K562 (cell line): ENCODE measurements around the gene IFI30. TPM values are rescaled to one million over a fixed set of nuclear protein-coding genes. Genes with fewer than 3 reads are reported as not detected.

Source experiments
- CAMTA2 ChIP-seq: fragments of 250-450 bp; sonication (Bioruptor Pico); conservative IDR thresholded peaks from 2 replicates; pipeline ENCODE4 v1.5.1; 2022
- CBX2 ChIP-seq: fragments of 200-600 bp; sonication (generic); IDR thresholded peaks from one replicate; pipeline ENCODE4 v1.6.1; 2012; ENCODE audit warnings: mild to moderate bottlenecking, low read length, inconsistent platforms; ENCODE audit not compliant: insufficient read depth, poor library complexity, severe bottlenecking
- CHCHD3 ChIP-seq: fragments of 250-450 bp; sonication (Bioruptor Pico); IDR thresholded peaks from 2 replicates; pipeline ENCODE4 v2.1.2; 2022; ENCODE audit warnings: mild to moderate bottlenecking
- E4F1 ChIP-seq: fragments of 250-450 bp; sonication (Bioruptor Pico); IDR thresholded peaks from 2 replicates; pipeline ENCODE4 v1.5.0; 2021; ENCODE audit warnings: mild to moderate bottlenecking, borderline replicate concordance
- ELK3 ChIP-seq: fragments of 450-650 bp; formaldehyde crosslinking; IDR thresholded peaks from 2 replicates; pipeline ENCODE4 v1.4.0; 2020; ENCODE audit warnings: mild to moderate bottlenecking
- FOS ChIP-seq: IDR thresholded peaks from 3 replicates; pipeline ENCODE4 v1.6.1; 2011; ENCODE audit not compliant: insufficient read length; ENCODE audit errors: extremely low read depth
- FOXM1 ChIP-seq, 2 experiments: fragments of 450-650 bp in 1 of 2; sonication (generic) in 1 of 2; formaldehyde crosslinking in 1 of 2; IDR thresholded peaks; 2 replicates each; pipeline versions ENCODE4 v1.6.1 to v1.9.0; 2017 to 2022; ENCODE audit warnings: low read depth in 2 of 2, mild to moderate bottlenecking in 2 of 2, missing genetic modification reagents in 1 of 2, moderate library complexity in 1 of 2
- NONO ChIP-seq, 2 experiments: fragments of 200-400 bp in 1 of 2; fragments of 450-650 bp in 1 of 2; formaldehyde crosslinking in 1 of 2; IDR thresholded peaks; 2 replicates each; pipeline ENCODE4 v1.6.1; 2017; ENCODE audit warnings: low read depth in 2 of 2, mild to moderate bottlenecking in 2 of 2, moderate library complexity in 2 of 2, low read length in 1 of 2
- NR0B1 ChIP-seq: fragments of 450-650 bp; IDR thresholded peaks from one replicate; pipeline ENCODE4 v1.6.1; 2018; ENCODE audit warnings: mild to moderate bottlenecking, moderate library complexity; ENCODE audit not compliant: partially characterized antibody
- OTX1 ChIP-seq: fragments of 450-650 bp; formaldehyde crosslinking; IDR thresholded peaks from 2 replicates; pipeline ENCODE4 v1.4.0; 2022; ENCODE audit warnings: mild to moderate bottlenecking
- POLR2H ChIP-seq: IDR thresholded peaks from 2 replicates; pipeline ENCODE4 v1.6.1; 2016; ENCODE audit warnings: missing genetic modification characterization, low read depth, mild to moderate bottlenecking, control low read depth, missing compliant biosample characterization, moderate library complexity
- USF1 ChIP-seq: sonication (generic); formaldehyde crosslinking; IDR thresholded peaks from 2 replicates; pipeline ENCODE4 v1.9.0; 2022; ENCODE audit warnings: mild to moderate bottlenecking, missing genetic modification reagents
- ZBTB34 ChIP-seq: fragments of 250-450 bp; sonication (Bioruptor Pico); IDR thresholded peaks from 2 replicates; pipeline ENCODE4 v1.8.0; 2021; ENCODE audit warnings: mild to moderate bottlenecking, moderate library complexity
- ZBTB7A ChIP-seq: IDR thresholded peaks from 2 replicates; pipeline ENCODE4 v1.6.1; 2011; ENCODE audit warnings: low read depth, mild to moderate bottlenecking, low read length, moderate library complexity, borderline replicate concordance; ENCODE audit not compliant: control insufficient read depth
- ZNF224 ChIP-seq: sonication (generic); formaldehyde crosslinking; IDR thresholded peaks from 2 replicates; pipeline ENCODE4 v1.8.0; 2022; ENCODE audit warnings: mild to moderate bottlenecking, missing genetic modification reagents
- ZNF282 ChIP-seq: sonication (generic); formaldehyde crosslinking; IDR thresholded peaks from 2 replicates; pipeline ENCODE4 v1.8.1; 2023; ENCODE audit warnings: missing genetic modification reagents
- ZNF408 ChIP-seq: fragments of 250-450 bp; sonication (Bioruptor Pico); IDR thresholded peaks from 2 replicates; pipeline ENCODE4 v1.4.0; 2020; ENCODE audit warnings: low read depth, mild to moderate bottlenecking, moderate library complexity
- ZNF431 ChIP-seq: sonication (generic); formaldehyde crosslinking; IDR thresholded peaks from 2 replicates; pipeline ENCODE4 v1.8.0; 2022; ENCODE audit warnings: mild to moderate bottlenecking, missing genetic modification reagents
- ZNF586 ChIP-seq: fragments of 450-650 bp; formaldehyde crosslinking; conservative IDR thresholded peaks from 2 replicates; pipeline ENCODE4 v1.4.0; 2020; ENCODE audit warnings: mild to moderate bottlenecking, moderate library complexity
- ZNF695 ChIP-seq: fragments of 450-650 bp; formaldehyde crosslinking; IDR thresholded peaks from 2 replicates; pipeline ENCODE4 v1.4.0; 2020; ENCODE audit warnings: mild to moderate bottlenecking, moderate library complexity
- ZNF707 ChIP-seq: fragments of 250-450 bp; sonication (Bioruptor Pico); conservative IDR thresholded peaks from 2 replicates; pipeline ENCODE4 v1.8.0; 2022; ENCODE audit warnings: inconsistent platforms, mild to moderate bottlenecking, moderate library complexity
- polyA plus RNA-seq, 8 experiments: library from polyadenylated mRNA; depleted of rRNA in 4 of 8; stranded (reverse) in 5 of 8; unstranded in 3 of 8; fragments of >200 nt; fragmentation: Nextera tagmentation in 2 of 8; fragmentation: Illumina TruSeq in 1 of 8; extraction: Ambion mirVana in 2 of 8; extraction: Trizol in 1 of 8; gene quantifications; 2 replicates each; pipeline versions ENCODE4 v1.2.1 to v1.2.3, GENCODE V29; 2011 to 2014; ENCODE audit warnings: inconsistent platforms in 1 of 8, missing spikeins in 1 of 8
- total RNA-seq, 7 experiments: library from RNA; depleted of rRNA in 6 of 7; stranded (reverse); fragments of >200 nt in 6 of 7; fragmentation: Illumina TruSeq in 2 of 7; extraction: Trizol in 2 of 7; gene quantifications; 2 replicates each; pipeline versions ENCODE4 v1.2.1 to v1.2.3, GENCODE V29; 2011 to 2021; ENCODE audit warnings: low replicate concordance in 1 of 7

IFI30 gene
- total and polyA plus RNA-seq, 9 of the 15 experiments (the other 6 are each of a cell fraction or from before 2014, with no cell fraction given) = 63.7 to 430 (median 109) TPM

GRCh38 chr19:18156841-18157464, 16.7 kb upstream of the IFI30 start (continued):
- TF ChIP-seq ELK3 = no peak
- TF ChIP-seq CAMTA2 (CRISPR knock-in tag) = no peak
- no peak for TF ChIP-seq FOS
- peak; percentile 41 for TF ChIP-seq ZBTB7A
- no peak for TF ChIP-seq ZNF431 (CRISPR knock-in tag)
- no peak for TF ChIP-seq E4F1 (CRISPR knock-in tag)
- no peak for TF ChIP-seq POLR2H (tag)
- TF ChIP-seq FOXM1 (IDR thresholded peaks at IDR 0.05; ENCODE audit: low read depth) = no peak
- no peak for TF ChIP-seq FOXM1 (CRISPR knock-in tag; IDR thresholded peaks at IDR 0.05; ENCODE audit: low read depth)
- no peak for TF ChIP-seq ZNF695 (CRISPR knock-in tag)
- no peak for TF ChIP-seq ZNF707 (CRISPR knock-in tag)
- TF ChIP-seq NR0B1 = no peak
- TF ChIP-seq ZNF224 = no peak
- no peak for TF ChIP-seq CBX2
- peak in 1 of 2 experiments; percentile 60; a peak in 2 of 4 replicates for TF ChIP-seq NONO (IDR thresholded peaks at IDR 0.05; ENCODE audit: low read depth in 2 of 2, low read length in 1 of 2)
- peak; percentile 95 for TF ChIP-seq USF1
- TF ChIP-seq ZNF408 (CRISPR knock-in tag) = no peak
- no peak for TF ChIP-seq CHCHD3 (CRISPR knock-in tag)
- no peak for TF ChIP-seq ZBTB34 (CRISPR knock-in tag)
- no peak for TF ChIP-seq OTX1 (CRISPR knock-in tag)
- TF ChIP-seq ZNF586 (CRISPR knock-in tag) = no peak
- no peak for TF ChIP-seq ZNF282
